NCI-H2081 (cell line): ENCODE results near the gene TNN.
"Not testable (repeated sequence)": the region's sequence is repeated elsewhere in the genome, so short reads cannot be mapped to it uniquely, and the experiment has no call there.

Source experiments
- DNase-seq, 2 experiments: peaks; one replicate each; lab custom pipeline; 2025; lab: John Stamatoyannopoulos, UW

TNN gene

GRCh38 chr1:175067362-175068106 is at the start of gene TNN:
TNN (plus strand) TSS chr1:175067833; CDS start chr1:175077419, 9,586 bp downstream.
- no peak for DNase-seq

- no peak for DNase-seq
Measured at GRCh38 chr1:175019524-175019923, 48.1 kb upstream of the TNN start.

- DNase-seq: peak; percentile 99
Measured at GRCh38 chr1:175023043-175023921, 44.4 kb upstream of the TNN start, which contains the start of gene MRPS14. MRPS14 (minus strand) TSS chr1:175023425; CDS start chr1:175023408, 17 bp downstream.

- DNase-seq: not testable (repeated sequence)
Measured at GRCh38 chr1:175023922-175024242, 43.8 kb upstream of the TNN start.

GRCh38 chr1:175024773-175025172 is 42.9 kb upstream of the TNN start:
- DNase-seq: no peak

- no peak for DNase-seq
Measured at GRCh38 chr1:175033953-175034352, 33.7 kb upstream of the TNN start.

- no peak for DNase-seq
Measured at GRCh38 chr1:175034775-175035174, 32.9 kb upstream of the TNN start.

- no peak for DNase-seq
Measured at GRCh38 chr1:175035865-175036264, 31.8 kb upstream of the TNN start.

GRCh38 chr1:175036476-175036875 is 31.2 kb upstream of the TNN start:
- no peak for DNase-seq

GRCh38 chr1:175037416-175037815 is 30.2 kb upstream of the TNN start:
- no peak for DNase-seq

GRCh38 chr1:175040324-175040879 is 27.2 kb upstream of the TNN start:
- no peak for DNase-seq

- no peak for DNase-seq
Measured at GRCh38 chr1:175042650-175043049, 25.0 kb upstream of the TNN start.

- no peak for DNase-seq
Measured at GRCh38 chr1:175043824-175044223, 23.8 kb upstream of the TNN start.

GRCh38 chr1:175044591-175044990 is 23.0 kb upstream of the TNN start:
- not testable (repeated sequence) for DNase-seq

- no peak for DNase-seq
Measured at GRCh38 chr1:175045097-175045496, 22.5 kb upstream of the TNN start.

GRCh38 chr1:175045519-175045918 is 22.1 kb upstream of the TNN start:
- DNase-seq: no peak

GRCh38 chr1:175050992-175051391 is 16.6 kb upstream of the TNN start:
- DNase-seq: no peak

- DNase-seq: no peak
Measured at GRCh38 chr1:175054736-175055135, 12.9 kb upstream of the TNN start.

GRCh38 chr1:175062339-175062738 is 5.3 kb upstream of the TNN start:
- DNase-seq: no peak

GRCh38 chr1:175062858-175063257 is 4.8 kb upstream of the TNN start:
- DNase-seq: no peak

GRCh38 chr1:175070818-175071217 is 3.2 kb downstream of the TNN start:
- DNase-seq: no peak

- no peak for DNase-seq
Measured at GRCh38 chr1:175071276-175071943, 3.8 kb downstream of the TNN start.
